ENCODE data around the gene OR4D2.

DNA sequence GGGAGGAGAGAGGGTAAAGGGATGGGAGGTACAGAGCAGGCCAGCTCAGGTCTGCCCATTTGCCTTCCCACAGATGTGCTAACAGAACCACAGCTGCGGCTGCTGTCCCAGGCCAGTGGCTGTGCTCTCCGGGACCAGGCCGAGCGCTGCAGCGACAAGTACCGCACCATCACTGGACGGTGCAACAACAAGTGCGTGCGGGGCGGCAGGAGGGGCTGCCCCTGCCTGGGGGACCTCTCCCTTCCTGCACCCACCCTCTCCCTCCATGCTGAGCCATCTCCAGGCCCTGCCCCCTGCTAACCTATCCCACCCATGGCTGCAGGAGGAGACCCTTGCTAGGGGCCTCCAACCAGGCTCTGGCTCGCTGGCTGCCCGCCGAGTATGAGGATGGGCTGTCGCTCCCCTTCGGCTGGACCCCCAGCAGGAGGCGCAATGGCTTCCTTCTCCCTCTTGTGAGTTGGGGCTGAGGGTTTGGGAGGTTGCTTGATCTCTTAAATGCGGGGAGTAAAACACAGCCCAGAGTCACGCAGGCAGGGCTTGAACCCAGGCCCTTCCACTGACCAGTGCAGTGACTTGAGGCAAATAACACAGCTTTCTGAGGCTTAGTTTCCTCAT is 27.0 kb downstream of the OR4D2 start:
- TF ChIP-seq, protein P1, sequence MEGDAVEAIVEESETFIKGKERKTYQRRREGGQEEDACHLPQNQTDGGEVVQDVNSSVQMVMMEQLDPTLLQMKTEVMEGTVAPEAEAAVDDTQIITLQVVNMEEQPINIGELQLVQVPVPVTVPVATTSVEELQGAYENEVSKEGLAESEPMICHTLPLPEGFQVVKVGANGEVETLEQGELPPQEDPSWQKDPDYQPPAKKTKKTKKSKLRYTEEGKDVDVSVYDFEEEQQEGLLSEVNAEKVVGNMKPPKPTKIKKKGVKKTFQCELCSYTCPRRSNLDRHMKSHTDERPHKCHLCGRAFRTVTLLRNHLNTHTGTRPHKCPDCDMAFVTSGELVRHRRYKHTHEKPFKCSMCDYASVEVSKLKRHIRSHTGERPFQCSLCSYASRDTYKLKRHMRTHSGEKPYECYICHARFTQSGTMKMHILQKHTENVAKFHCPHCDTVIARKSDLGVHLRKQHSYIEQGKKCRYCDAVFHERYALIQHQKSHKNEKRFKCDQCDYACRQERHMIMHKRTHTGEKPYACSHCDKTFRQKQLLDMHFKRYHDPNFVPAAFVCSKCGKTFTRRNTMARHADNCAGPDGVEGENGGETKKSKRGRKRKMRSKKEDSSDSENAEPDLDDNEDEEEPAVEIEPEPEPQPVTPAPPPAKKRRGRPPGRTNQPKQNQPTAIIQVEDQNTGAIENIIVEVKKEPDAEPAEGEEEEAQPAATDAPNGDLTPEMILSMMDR (IDR thresholded peaks at IDR 0.05) = no peak
- TF ChIP-seq POLR2A (IDR thresholded peaks at IDR 0.05) = no peak
